ENCODE data around the gene SLC38A4. TPM values are rescaled to one million over a fixed set of nuclear protein-coding genes. Genes with fewer than 3 reads are reported as not detected.
A peak's percentile ranks its signal among the peaks of the same experiment; 100 is the strongest.

Gene SLC38A4
- total and polyA plus RNA-seq, 2 of the 8 experiments (the other 6 are each of a cell fraction or from before 2014, with no cell fraction given): 6.7 to 15.4 TPM

DNA sequence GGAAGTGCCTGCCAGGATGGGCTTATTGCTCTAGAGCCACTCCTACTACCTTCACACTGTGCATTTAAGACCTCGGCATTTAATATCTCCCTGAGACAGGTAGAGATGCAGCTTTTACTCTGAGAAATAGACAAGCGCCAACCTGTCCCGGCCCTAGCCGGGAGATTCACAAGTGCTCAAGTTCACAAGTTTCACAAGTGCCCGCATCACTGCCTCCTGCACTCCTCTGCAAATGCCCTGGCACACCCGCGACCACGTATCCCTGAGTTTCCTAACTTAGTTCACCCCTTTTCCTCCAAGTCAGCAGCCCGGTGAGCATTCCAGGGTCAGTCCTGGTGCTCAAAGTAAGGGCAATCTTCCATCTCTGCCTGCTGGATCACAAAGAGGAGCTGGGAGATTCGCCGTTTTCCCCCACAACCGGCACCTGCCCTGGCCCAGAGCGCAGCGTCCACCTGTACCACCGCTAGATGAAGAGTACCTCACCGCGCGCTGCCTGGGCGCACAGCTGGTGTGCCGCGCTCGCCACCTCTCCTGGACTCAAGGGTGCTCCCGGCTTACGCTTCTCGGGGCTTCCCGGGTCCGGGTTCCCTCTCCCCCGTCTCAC is 5.0 kb upstream of the SLC38A4 start (continued):
- TF ChIP-seq, protein P1, sequence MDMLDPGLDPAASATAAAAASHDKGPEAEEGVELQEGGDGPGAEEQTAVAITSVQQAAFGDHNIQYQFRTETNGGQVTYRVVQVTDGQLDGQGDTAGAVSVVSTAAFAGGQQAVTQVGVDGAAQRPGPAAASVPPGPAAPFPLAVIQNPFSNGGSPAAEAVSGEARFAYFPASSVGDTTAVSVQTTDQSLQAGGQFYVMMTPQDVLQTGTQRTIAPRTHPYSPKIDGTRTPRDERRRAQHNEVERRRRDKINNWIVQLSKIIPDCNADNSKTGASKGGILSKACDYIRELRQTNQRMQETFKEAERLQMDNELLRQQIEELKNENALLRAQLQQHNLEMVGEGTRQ (IDR thresholded peaks at IDR 0.05; ENCODE audit: low read length): no peak
- TF ChIP-seq EP300 (IDR thresholded peaks at IDR 0.05; ENCODE audit: borderline replicate concordance in 1 of 2, low read depth in 2 of 2, low read length in 2 of 2) (no peak), JUND (IDR thresholded peaks at IDR 0.05; ENCODE audit: low read length) (no peak), POLR2AphosphoS5 (IDR thresholded peaks at IDR 0.05; ENCODE audit: low read depth, low read length) (no peak), SUZ12 (IDR thresholded peaks at IDR 0.05; ENCODE audit: low read length) (peak; percentile 77; the same call in 1 of the 2 replicates), CREB1 (IDR thresholded peaks at IDR 0.05) (no peak), RBBP5 (IDR thresholded peaks at IDR 0.05; ENCODE audit: borderline replicate concordance, low read depth, low read length) (0 out of 2 replicates have a peak, but pooled peaks have one; percentile 37), E2F6 (IDR thresholded peaks at IDR 0.05) (peak; percentile 36; the same call in 1 of the 2 replicates), TAF7 (optimal IDR thresholded peaks at IDR 0.05; ENCODE audit: borderline replicate concordance, low read depth, low read length) (no peak), CHD2 (IDR thresholded peaks at IDR 0.05; ENCODE audit: low read length) (no peak), TEAD4 (IDR thresholded peaks at IDR 0.05; ENCODE audit: low read depth, low read length) (no peak), HDAC2 (IDR thresholded peaks at IDR 0.05; ENCODE audit: borderline replicate concordance in 1 of 2, low read depth in 2 of 2, low read length in 2 of 2) (no peak), BACH1 (IDR thresholded peaks at IDR 0.05; ENCODE audit: low read length) (no peak), CTCF (IDR thresholded peaks at IDR 0.05; ENCODE audit: control extremely low read depth in 1 of 3, insufficient read depth in 1 of 3, low read depth in 1 of 3, low read length in 3 of 3) (no peak), POLR2A (IDR thresholded peaks at IDR 0.05; ENCODE audit: control extremely low read depth in 1 of 2, low read depth in 2 of 2, low read length in 2 of 2) (no peak), KDM4A (IDR thresholded peaks at IDR 0.05; ENCODE audit: low read depth, low read length, severe bottlenecking) (peak; percentile 43), SIN3A (conservative IDR thresholded peaks at IDR 0.05 in 1 of 2, IDR thresholded peaks at IDR 0.05 in 1 of 2; ENCODE audit: low read depth in 1 of 2, low read length in 2 of 2) (no peak)
